ENCODE measurements around the gene UBXN10.
"Not testable (repeated sequence)": the region's sequence is repeated elsewhere in the genome, so short reads cannot be mapped to it uniquely, and the experiment has no call there.

The UBXN10 gene

GRCh38 chr1:20210736-20211460 lies 25.0 kb downstream of the UBXN10 start:
- no peak for DNase-seq

GRCh38 chr1:20211511-20211931 lies 25.6 kb downstream of the UBXN10 start:
- DNase-seq: no peak

DNA sequence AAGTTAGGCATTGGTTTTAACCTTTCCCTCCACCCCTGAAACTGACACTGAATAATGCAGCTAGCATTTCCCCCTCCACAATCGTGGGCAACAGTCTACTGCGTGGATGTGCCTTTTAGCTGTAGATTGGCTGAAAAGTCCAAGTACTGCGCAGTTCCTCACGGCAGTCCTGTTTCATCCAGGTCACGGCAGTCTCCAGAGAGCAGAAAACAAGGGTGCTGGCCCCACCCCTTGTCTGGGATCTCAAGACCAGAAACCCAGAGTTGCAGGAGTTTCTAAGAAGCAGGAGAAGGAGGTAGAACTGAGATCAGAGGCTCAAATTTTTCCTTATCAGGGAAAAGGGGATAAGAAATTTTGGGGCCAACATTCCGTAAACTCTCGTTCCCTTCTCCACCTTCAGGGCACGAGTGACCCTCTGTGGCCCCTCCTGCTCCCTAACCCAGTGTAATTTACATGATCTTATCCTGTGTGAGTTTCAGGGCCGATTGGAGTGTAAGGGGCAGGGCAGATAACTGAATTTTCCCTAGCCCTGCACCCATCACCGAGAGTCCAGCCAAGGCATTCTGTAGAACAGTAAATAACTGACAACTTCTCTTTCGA lies 26.3 kb downstream of the UBXN10 start:
- no peak for DNase-seq

DNA sequence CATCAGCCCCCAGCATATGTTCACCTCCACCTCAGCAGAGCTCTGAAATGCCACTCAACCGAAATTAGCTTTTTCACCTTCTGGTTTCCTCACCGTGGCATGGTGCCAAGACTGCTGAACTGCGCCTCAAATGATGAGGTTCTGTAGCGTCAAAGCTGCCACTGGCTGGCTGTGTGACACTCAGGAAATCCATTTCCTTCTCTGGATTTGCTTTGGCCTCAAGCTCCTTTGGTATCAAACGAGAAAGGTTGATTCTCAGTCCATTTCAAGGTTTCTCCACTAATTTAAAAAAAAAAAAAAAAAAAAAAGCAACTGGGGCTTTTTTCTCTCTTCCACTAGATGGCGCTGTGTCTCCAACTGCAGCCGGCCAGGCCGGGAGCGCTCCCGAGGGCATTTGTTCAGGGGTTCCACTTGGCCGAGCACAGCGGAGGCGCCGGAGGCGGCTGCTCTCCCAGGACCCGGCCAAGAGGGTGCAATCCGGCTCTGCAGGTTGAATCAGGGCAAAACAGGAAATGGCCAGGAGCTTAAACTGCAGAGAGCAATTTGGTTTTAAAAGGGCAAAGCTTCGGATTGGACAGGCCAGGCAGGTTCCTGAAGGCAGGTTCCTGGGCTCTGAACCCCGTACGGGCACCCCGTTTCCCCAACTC lies 26.9 kb downstream of the UBXN10 start:
- DNase-seq: peak; percentile 54

- no peak for DNase-seq
Observed at GRCh38 chr1:20215716-20216115, 29.8 kb downstream of the UBXN10 start.

DNA sequence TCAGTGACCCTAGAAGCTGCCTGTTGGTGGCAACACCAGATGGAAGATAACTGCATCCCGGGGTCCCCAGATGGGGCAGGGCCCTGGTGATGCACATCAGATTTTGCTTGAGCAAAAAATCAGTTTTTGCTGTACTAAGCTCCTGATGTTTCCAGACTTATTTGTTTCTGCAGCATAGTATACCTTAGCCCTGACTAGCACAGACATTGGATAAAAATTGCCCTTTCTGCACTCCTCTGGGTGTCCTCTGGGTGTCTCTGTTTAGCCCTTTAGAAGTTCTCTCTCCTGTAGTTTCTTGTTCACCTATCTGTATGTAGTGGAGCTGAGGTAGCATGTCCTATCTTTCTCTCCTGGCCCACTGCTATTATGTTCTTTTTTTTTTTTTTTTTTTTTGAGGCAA lies 30.7 kb downstream of the UBXN10 start:
- no peak for DNase-seq

DNA sequence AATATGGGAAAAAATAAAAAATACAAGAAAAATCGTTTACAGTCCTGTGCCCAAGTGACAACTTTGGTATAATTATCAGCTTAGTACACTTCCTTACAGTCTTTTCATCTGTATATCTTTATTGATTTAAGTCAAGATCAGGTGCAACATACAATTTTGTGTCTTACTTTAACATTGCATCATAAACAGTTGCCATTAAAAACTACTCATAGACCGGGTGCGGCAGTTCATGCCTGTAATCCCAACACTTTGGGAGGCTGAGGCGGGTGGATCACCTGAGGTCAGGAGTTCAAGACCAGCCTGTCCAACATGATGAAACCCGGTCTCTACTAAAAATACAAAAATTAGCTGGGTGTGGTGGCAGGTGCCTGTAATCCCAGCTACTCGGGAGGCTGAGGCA lies 33.2 kb downstream of the UBXN10 start:
- not testable (repeated sequence) for DNase-seq

- DNase-seq: no peak
Observed at GRCh38 chr1:20220036-20220435, 34.1 kb downstream of the UBXN10 start.

- DNase-seq: no peak
Observed at GRCh38 chr1:20223106-20223505, 37.2 kb downstream of the UBXN10 start.

DNA sequence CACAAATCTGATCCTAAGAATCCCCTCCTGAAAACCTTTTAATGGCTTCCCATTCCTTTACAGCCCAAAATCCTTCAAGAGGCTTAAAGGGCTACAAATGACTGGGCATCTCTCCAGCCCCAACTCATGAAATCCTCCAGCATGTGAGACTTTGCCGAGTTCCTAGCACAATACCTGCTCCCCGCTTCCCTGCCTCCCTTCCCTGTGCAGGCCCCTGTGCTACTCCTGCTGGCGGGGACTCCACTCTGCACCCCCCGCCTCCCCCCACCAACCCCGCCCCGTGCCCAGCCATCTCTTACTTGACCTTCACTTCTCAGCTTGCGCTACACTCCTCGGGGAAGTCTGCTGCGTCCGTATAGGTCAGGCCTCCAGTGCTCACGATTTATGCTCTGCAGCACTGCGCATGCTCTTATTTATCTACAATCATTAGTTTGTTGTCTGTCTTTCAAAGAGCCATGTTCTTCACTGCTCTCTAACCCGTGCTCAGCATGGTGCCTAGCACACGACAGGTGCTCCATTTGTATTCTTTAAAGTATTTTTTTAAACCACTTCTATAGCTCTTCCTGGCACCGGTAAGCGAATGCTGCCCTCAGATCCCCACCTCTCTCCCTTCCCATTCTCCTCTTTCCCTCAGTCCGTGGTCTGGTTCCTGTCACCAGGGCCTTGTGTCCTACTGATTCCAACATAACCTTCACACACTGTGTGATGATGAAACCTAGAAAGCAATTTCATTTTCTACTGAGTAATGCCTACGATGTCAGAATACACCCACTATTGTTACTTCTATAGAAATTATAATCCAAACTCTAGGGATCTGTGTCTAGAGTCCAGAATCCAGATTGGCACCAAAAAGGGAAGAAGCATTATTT lies 37.9 kb downstream of the UBXN10 start:
- DNase-seq: no peak

GRCh38 chr1:20224546-20224945 lies 38.6 kb downstream of the UBXN10 start:
- DNase-seq: no peak

DNA sequence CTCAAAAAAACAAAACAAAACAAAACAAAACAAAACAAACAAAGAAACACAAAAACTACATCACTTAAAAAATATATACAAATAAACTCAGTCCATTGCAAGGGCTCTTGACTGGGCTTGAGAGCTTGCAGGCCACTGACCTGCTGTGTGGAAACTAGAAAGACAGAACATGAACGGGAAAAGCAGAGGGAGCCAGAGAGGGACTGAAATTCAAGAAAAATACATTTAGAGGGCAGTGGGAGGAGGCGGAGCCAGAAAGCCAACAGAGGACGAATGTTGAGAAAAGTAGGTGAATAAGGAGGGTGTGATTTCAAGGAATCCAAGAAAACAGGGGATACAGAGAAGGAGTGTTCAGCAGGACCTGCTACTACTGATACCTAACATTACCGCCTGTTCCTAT lies 41.8 kb downstream of the UBXN10 start:
- DNase-seq: no peak

DNA sequence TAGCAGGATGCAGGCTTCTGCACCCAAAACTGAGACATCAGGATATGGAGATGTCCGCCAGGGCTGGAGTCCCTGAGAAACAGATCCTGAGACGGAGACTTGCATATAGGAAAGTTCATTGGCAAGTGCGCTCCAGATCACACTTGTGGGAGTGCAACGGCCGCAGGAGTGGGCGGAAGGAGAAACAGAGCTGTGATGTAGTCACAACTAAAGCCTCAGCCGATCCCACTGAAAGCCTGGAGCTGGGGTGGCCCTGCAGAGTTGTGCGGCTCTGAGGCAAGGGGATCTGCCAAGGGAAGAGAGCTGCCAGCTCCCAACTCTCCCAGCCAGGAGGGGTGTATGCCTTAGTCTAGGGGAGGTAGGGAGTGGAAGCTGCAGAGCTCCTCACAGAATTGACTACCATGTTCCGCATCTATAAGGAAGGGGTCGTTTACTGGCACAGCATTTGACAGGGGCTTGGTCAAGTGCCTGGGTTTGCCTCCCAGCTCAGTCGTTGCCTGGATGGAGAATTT lies 42.5 kb downstream of the UBXN10 start:
- DNase-seq: no peak

- no peak for DNase-seq
Observed at GRCh38 chr1:20229171-20229570, 43.3 kb downstream of the UBXN10 start.

DNA sequence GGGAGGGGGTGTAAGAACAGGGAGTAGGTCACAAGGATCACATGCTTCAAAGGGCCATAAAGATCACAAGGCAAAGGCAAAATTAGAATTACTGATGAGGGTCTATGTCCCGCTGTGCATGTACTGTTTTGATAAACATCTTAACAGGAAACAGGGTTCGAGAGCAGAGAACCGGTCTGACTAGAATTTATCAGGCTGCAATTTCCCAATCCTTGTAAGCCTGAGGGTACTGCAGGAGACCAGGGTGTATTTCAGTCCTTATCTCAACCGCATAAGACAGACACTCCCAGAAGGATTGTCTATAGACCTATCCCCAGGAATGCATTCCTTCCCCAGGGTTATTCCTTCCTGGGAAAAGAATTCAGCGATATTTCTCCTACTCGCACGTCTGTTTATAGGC lies 46.7 kb downstream of the UBXN10 start:
- DNase-seq: not testable (repeated sequence)

- no peak for DNase-seq
Observed at GRCh38 chr1:20233394-20233793, 47.5 kb downstream of the UBXN10 start.

- DNase-seq: no peak
Observed at GRCh38 chr1:20233866-20234265, 48.0 kb downstream of the UBXN10 start.

DNA sequence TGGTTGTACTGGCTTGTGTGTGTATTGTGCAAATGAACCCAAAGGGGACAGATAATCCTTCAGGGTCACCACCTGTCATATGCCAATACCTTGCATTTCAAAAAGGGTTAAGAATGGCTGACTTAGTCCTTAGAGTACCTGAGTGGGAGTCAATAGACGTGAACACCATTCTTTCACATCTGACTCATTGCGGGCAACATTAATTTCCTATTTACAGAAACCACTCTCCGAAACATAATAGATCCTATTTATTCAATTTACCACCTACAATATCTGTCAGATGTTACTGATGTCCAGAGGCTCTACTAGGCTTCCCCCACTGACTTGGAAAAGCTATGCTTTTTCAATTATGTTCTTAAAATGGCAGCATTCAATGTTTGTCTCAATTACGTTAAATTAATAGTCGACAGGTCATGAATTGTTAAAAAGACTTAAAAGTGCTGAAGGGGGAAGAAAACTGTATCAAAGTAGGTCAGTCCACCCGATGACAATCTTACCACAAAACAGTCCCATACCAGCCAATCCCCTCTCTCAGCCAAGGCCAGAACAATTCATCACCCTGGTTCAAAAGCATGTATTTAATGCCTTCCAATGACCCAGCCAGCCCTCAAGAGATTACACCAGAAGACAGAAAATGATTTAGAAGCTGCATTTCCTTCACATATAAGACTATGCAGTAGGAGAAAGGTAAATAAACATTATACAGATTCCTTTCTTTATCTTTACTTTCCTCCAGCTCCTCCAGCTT lies 49.1 kb downstream of the UBXN10 start:
- DNase-seq: no peak

- no peak for DNase-seq
Observed at GRCh38 chr1:20237646-20238045, 51.8 kb downstream of the UBXN10 start.

GRCh38 chr1:20240012-20240411 lies 54.1 kb downstream of the UBXN10 start:
- DNase-seq: no peak

DNA sequence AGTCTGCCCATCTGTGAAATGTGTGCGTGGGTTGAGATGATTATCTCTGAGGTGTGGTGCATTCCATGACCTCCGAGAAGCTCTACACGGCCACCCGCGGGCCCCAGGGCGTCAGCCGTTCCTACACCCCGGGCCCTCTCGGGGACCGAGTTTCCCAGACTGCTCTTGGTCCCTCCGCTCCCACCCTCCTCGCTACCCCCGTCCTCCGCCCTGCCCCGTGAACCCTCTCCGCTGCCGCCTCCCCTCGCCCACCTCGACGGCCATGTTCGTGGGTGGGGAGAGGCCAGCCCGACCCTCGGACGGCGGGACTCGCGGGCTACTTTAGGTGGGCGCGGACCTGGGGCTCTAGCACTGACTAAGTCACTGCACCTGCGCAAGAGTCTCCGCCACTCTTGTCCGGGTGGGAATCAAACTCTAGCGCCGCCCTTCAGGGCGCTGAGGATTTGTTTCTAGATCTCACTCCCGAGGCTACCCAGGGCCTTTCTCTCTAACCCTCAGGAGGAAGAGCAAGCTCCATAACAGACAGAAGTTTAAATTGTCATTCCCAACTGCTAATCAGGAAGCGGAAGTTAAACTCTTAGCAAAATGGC lies 57.1 kb downstream of the UBXN10 start:
- DNase-seq: no peak

Measured in left hindlimb (tissue), 1 donor.